Activated T-helper 1 cell treated with anti-CD3 and anti-CD28 coated beads, Interleukin-12 subunit alpha, Interleukin-12 subunit beta, Interleukin-2, Interleukin-4 antibody, amounts not matched to agents 30 ng/mL and 10 ng/mL and 1 ng/mL, durations not matched to agents 14 hours and 24 hours and 36 hours (primary cell): ENCODE measurements around the gene AUTS2. TPM values are rescaled to one million over a fixed set of nuclear protein-coding genes. Genes with fewer than 3 reads are reported as not detected.

Source experiments
- DNase-seq: peaks from one replicate; pipeline ENCODE4 v3.0.0; 2021; ENCODE audit warnings: low spot score
- H3K27ac Mint-ChIP-seq: one replicate; pipeline ENCODE4 v1.8.0; 2021; ENCODE audit warnings: mild to moderate bottlenecking, mixed read lengths
- H3K27me3 Mint-ChIP-seq: one replicate; pipeline ENCODE4 v1.8.0; 2022; ENCODE audit warnings: mild to moderate bottlenecking, moderate library complexity, mixed read lengths; ENCODE audit not compliant: insufficient read depth
- H3K36me3 Mint-ChIP-seq: one replicate; pipeline ENCODE4 v1.8.0; 2021; ENCODE audit warnings: low read depth, mixed read lengths
- H3K4me1 Mint-ChIP-seq: one replicate; pipeline ENCODE4 v1.8.0; 2021; ENCODE audit warnings: low read depth, mixed read lengths
- H3K4me3 Mint-ChIP-seq: one replicate; pipeline ENCODE4 v1.8.0; 2021; ENCODE audit warnings: mild to moderate bottlenecking, moderate library complexity, mixed read lengths
- H3K9me3 Mint-ChIP-seq: one replicate; pipeline ENCODE4 v1.8.0; 2021; ENCODE audit warnings: mixed read lengths
- intact Hi-C: fragments of 100-400 bp; cut with micrococcal nuclease; formaldehyde crosslinking; loops from one replicate; pipeline ENCODE4 v1.15.1; 2024
- total RNA-seq: library from RNA; stranded (reverse); gene quantifications from 2 replicates; pipeline ENCODE4 v1.2.3, GENCODE V29; 2022

The AUTS2 gene
- total RNA-seq, 1 donor from 2014 or later, result 2.7 TPM

DNA sequence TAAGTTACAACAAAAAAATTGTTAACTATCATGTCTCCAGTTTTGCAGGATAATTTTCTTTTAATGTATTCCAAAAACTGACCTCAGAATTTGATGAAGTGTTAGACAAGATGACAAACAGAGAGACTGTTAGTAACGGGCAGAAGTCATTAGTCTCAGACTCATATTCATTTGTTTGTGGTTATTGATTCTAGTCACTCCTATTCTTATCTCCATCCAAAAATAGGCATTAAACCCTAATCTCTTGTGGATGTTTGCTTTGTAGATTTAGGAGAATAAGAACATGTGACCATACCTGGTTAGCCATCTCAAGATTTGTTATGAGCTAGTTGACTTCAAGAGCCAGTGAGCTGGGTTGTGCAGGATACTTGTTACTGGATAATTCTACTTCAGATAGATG, 261.1 kb downstream of the AUTS2 start:
- H3K27me3 Mint-ChIP-seq, result no peaks in the 10 kb centered on the region
- no peak overlapping the region for H3K27ac Mint-ChIP-seq
- H3K4me3 Mint-ChIP-seq, result no peak overlapping the region
- no peaks in the 10 kb centered on the region for H3K36me3 Mint-ChIP-seq
- H3K9me3 Mint-ChIP-seq, result no peaks in the 10 kb centered on the region
- H3K4me1 Mint-ChIP-seq, result no peaks in the 10 kb centered on the region
- intact Hi-C loops, result no loop called here
- no peak for DNase-seq

- Mint-ChIP-seq H3K4me1 (no peaks in the 10 kb centered on the region), H3K27me3 (no peaks in the 10 kb centered on the region), H3K27ac (no peak overlapping the region), H3K9me3 (no peaks in the 10 kb centered on the region), H3K4me3 (no peak overlapping the region), H3K36me3 (no peaks in the 10 kb centered on the region)
- no peak for DNase-seq
- intact Hi-C loops, result no loop called here
Measured at GRCh38 chr7:69860486-69860885, 262.2 kb downstream of the AUTS2 start.

DNA sequence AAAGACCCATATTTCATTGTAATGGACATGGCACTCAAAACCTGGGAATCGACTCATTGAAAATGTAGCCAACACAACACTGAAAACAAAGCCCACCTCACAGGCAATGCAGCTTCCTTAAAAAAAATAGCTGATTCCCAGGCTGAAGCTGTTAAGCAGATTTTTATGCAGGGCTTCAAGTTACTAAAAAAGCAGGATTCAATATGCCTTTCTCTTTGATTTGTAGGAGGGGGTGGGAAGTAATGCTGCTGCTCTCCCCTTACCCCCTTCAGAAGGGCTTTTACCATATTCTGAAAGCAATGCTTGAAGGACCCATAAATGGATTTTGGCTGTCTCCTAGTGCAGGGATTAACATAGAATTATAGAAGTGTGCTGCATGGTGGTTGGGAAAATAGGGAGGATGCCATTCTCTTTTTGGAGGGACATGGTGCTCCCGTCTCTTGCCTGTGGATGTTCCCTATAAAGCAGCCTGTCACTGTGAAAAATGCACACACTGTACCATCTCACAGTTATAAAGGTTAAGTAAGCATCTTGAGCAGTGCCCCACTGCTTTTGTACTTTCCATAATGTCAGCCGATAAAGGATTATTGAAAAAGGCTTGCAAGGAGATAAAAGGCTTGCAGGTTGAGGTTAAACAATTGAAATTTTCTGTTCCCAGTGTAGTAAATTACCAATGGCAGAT, 262.8 kb downstream of the AUTS2 start:
- Mint-ChIP-seq H3K27ac (no peak overlapping the region), H3K4me3 (no peak overlapping the region), H3K4me1 (no peaks in the 10 kb centered on the region), H3K36me3 (no peaks in the 10 kb centered on the region), H3K9me3 (no peaks in the 10 kb centered on the region), H3K27me3 (no peaks in the 10 kb centered on the region)
- intact Hi-C loops, result no loop called here
- DNase-seq, result no peak

- intact Hi-C loops, result no loop called here
- Mint-ChIP-seq H3K4me3 (no peak overlapping the region), H3K9me3 (no peaks in the 10 kb centered on the region), H3K4me1 (no peaks in the 10 kb centered on the region), H3K36me3 (no peaks in the 10 kb centered on the region), H3K27ac (no peak overlapping the region), H3K27me3 (no peaks in the 10 kb centered on the region)
- DNase-seq, result no peak
Measured at GRCh38 chr7:69862413-69863064, 264.3 kb downstream of the AUTS2 start.

GRCh38 chr7:69864274-69864673, 266.0 kb downstream of the AUTS2 start:
- DNase-seq, result no peak
- H3K4me3 Mint-ChIP-seq, result no peak overlapping the region
- H3K27ac Mint-ChIP-seq, result no peak overlapping the region
- intact Hi-C loops, result no loop called here
- no peaks in the 10 kb centered on the region for H3K9me3 Mint-ChIP-seq
- no peaks in the 10 kb centered on the region for H3K4me1 Mint-ChIP-seq
- H3K36me3 Mint-ChIP-seq, result no peaks in the 10 kb centered on the region
- H3K27me3 Mint-ChIP-seq, result no peaks in the 10 kb centered on the region

- Mint-ChIP-seq H3K4me3 (no peak overlapping the region), H3K4me1 (no peaks in the 10 kb centered on the region), H3K9me3 (no peaks in the 10 kb centered on the region), H3K27ac (no peak overlapping the region), H3K36me3 (no peaks in the 10 kb centered on the region), H3K27me3 (no peaks in the 10 kb centered on the region)
- intact Hi-C loops, result no loop called here
- no peak for DNase-seq
Measured at GRCh38 chr7:69864822-69865221, 266.5 kb downstream of the AUTS2 start.

GRCh38 chr7:69868921-69869320, 270.6 kb downstream of the AUTS2 start:
- Mint-ChIP-seq H3K36me3 (no peaks in the 10 kb centered on the region), H3K27me3 (no peaks in the 10 kb centered on the region), H3K9me3 (no peaks in the 10 kb centered on the region), H3K27ac (no peak overlapping the region), H3K4me3 (no peak overlapping the region), H3K4me1 (no peaks in the 10 kb centered on the region)
- DNase-seq, result no peak
- intact Hi-C loops, result no loop called here

- intact Hi-C loops, result no loop called here
- H3K27ac Mint-ChIP-seq, result no peak overlapping the region
- H3K36me3 Mint-ChIP-seq, result no peaks in the 10 kb centered on the region
- no peak for DNase-seq
- H3K4me1 Mint-ChIP-seq, result no peaks in the 10 kb centered on the region
- no peaks in the 10 kb centered on the region for H3K9me3 Mint-ChIP-seq
- no peaks in the 10 kb centered on the region for H3K27me3 Mint-ChIP-seq
- H3K4me3 Mint-ChIP-seq, result no peak overlapping the region
Measured at GRCh38 chr7:69871213-69871885, 273.1 kb downstream of the AUTS2 start.

GRCh38 chr7:69871886-69872569, 273.8 kb downstream of the AUTS2 start:
- Mint-ChIP-seq H3K27ac (no peak overlapping the region), H3K4me1 (no peaks in the 10 kb centered on the region), H3K27me3 (no peaks in the 10 kb centered on the region), H3K9me3 (no peaks in the 10 kb centered on the region), H3K4me3 (no peak overlapping the region), H3K36me3 (no peaks in the 10 kb centered on the region)
- DNase-seq, result no peak
- intact Hi-C loops, result no loop called here

GRCh38 chr7:69873512-69873911, 275.2 kb downstream of the AUTS2 start:
- Mint-ChIP-seq H3K4me3 (no peak overlapping the region), H3K9me3 (no peaks in the 10 kb centered on the region), H3K27me3 (no peaks in the 10 kb centered on the region), H3K27ac (no peak overlapping the region), H3K36me3 (no peaks in the 10 kb centered on the region), H3K4me1 (no peaks in the 10 kb centered on the region)
- intact Hi-C loops, result no loop called here
- DNase-seq, result no peak

- H3K4me3 Mint-ChIP-seq, result no peak overlapping the region
- H3K36me3 Mint-ChIP-seq, result no peaks in the 10 kb centered on the region
- no peak for DNase-seq
- no peaks in the 10 kb centered on the region for H3K9me3 Mint-ChIP-seq
- no peaks in the 10 kb centered on the region for H3K27me3 Mint-ChIP-seq
- no peak overlapping the region for H3K27ac Mint-ChIP-seq
- intact Hi-C loops, result no loop called here
- no peaks in the 10 kb centered on the region for H3K4me1 Mint-ChIP-seq
Measured at GRCh38 chr7:69878015-69878414, 279.7 kb downstream of the AUTS2 start.

- no peak for DNase-seq
- Mint-ChIP-seq H3K27ac (no peak overlapping the region), H3K27me3 (no peaks in the 10 kb centered on the region), H3K36me3 (no peaks in the 10 kb centered on the region), H3K4me3 (no peak overlapping the region), H3K9me3 (no peaks in the 10 kb centered on the region), H3K4me1 (no peaks in the 10 kb centered on the region)
- intact Hi-C loops, result no loop called here
Measured at GRCh38 chr7:69878591-69878990, 280.3 kb downstream of the AUTS2 start.

DNA sequence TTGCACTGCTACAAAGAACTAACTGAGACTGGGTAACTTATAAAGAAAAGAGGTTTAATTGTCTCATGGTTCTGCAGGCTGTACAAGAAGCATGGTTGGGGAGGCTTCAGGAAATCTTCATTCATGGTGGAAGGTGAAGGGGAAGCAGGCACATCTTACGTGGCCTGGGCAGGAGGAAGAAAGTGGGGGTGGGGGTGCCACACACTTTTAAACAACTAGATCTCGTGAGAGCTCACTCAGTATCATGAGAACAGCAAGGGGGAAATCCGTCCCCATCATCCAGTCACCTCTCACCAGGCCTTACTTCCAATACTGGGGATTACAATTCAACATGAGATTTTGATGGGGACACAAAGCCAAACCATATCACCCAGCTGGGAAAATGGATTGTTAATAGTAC, 281.7 kb downstream of the AUTS2 start:
- no peak overlapping the region for H3K4me3 Mint-ChIP-seq
- no peak for DNase-seq
- no peaks in the 10 kb centered on the region for H3K4me1 Mint-ChIP-seq
- no peaks in the 10 kb centered on the region for H3K9me3 Mint-ChIP-seq
- H3K27ac Mint-ChIP-seq, result no peak overlapping the region
- H3K36me3 Mint-ChIP-seq, result no peaks in the 10 kb centered on the region
- intact Hi-C loops, result no loop called here
- no peaks in the 10 kb centered on the region for H3K27me3 Mint-ChIP-seq
